NB4 (cell line): Measurements from ENCODE around the gene EHMT1.

Source experiments
- DNase-seq: peaks from one replicate; pipeline ENCODE4 v3.0.0; 2010; ENCODE audit warnings: low read depth
- H3K4me3 ChIP-seq: one replicate; pipeline ENCODE4 v1.5.1; 2011; ENCODE audit warnings: mild to moderate bottlenecking, low read depth, low read length, moderate library complexity
- CTCF ChIP-seq: IDR thresholded peaks from one replicate; pipeline ENCODE4 v1.5.1; 2012; ENCODE audit warnings: low read depth, low read length
- MAX ChIP-seq: IDR thresholded peaks from 2 replicates; pipeline ENCODE4 v1.6.1; 2011; ENCODE audit warnings: low read depth, low read length
- MYC ChIP-seq: IDR thresholded peaks from 2 replicates; pipeline ENCODE4 v1.6.1; 2011; ENCODE audit warnings: low read depth, low read length
- POLR2A ChIP-seq: IDR thresholded peaks from 2 replicates; pipeline ENCODE4 v1.6.1; 2011; ENCODE audit warnings: mild to moderate bottlenecking; ENCODE audit not compliant: insufficient read length; ENCODE audit errors: extremely low read depth

Gene EHMT1

GRCh38 chr9:137832191-137832700, 213.4 kb downstream of the EHMT1 start:
- no peak overlapping the region for H3K4me3 ChIP-seq
- TF ChIP-seq POLR2A: no peak
- no peak for TF ChIP-seq MYC
- no peak for TF ChIP-seq MAX
- DNase-seq: no peak

- TF ChIP-seq MAX (no peak), MYC (no peak), CTCF (no peak), POLR2A (no peak)
- H3K4me3 ChIP-seq: no peak overlapping the region
- DNase-seq: no peak
Measured at GRCh38 chr9:137832830-137833590, 214.2 kb downstream of the EHMT1 start.

GRCh38 chr9:137833721-137834613, 215.2 kb downstream of the EHMT1 start:
- no peak overlapping the region for H3K4me3 ChIP-seq
- DNase-seq: no peak
- TF ChIP-seq MAX (no peak), CTCF (no peak), MYC (no peak), POLR2A (no peak)

GRCh38 chr9:137834846-137835546, 216.2 kb downstream of the EHMT1 start:
- DNase-seq: no peak
- no peak overlapping the region for H3K4me3 ChIP-seq
- no peak for TF ChIP-seq POLR2A

- H3K4me3 ChIP-seq: no peak overlapping the region
- TF ChIP-seq MAX: no peak
- no peak for DNase-seq
Measured at GRCh38 chr9:137836151-137836830, 217.5 kb downstream of the EHMT1 start.

- no peak for TF ChIP-seq MYC
- no peak for TF ChIP-seq MAX
- TF ChIP-seq CTCF: no peak
- TF ChIP-seq POLR2A: no peak
- no peak overlapping the region for H3K4me3 ChIP-seq
- DNase-seq: no peak
Measured at GRCh38 chr9:137836831-137837241, 218.0 kb downstream of the EHMT1 start.
